CD4-positive, alpha-beta T cell treated with Interleukin-15 for 4 hours (primary cell): ENCODE results near the gene ENAH.

ENCODE experiments used
- DNase-seq: peaks from one replicate; pipeline ENCODE4 v3.0.0-alpha.2; 2020; ENCODE audit warnings: low spot score

ENAH gene

DNA sequence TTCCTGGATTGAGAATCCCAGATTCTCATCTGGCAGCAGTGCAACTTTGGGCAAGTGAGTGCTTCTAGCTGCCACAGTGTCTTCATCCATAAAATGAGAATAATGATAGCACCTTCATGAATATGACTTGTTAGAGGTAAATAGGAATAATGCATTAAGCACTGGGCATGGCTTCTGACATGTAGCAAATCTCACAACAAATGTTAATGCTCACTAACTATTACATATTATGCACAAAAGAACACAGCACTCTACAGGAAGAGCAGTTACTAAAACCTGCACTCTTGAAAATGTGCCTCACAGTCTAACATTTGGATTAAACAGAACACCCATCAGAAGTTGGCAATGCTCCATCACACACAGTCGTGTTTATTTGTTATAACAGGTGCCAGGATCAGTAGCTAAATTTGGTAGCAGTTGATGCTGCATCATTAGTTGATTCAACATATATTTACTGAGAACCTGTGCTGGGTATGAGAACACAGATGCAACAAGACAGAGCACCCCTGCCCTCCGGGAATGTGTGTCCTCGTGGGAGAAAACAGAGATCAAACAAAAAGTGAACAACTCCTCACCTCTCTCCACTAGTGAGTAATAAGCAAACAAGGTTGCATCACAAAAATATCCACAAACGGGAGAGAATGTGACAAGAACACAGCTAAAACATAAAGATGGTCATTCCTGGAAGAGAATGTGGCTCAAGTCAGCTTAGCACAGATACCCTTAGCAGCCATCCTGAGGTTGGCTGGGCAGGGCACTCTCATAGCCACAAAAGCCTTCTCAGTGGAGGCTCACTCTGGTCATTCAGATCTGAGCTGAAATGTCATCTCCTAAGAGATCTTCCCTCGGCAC lies 198.9 kb downstream of the ENAH start:
- no peak for DNase-seq

GRCh38 chr1:225451840-225452515 lies 200.9 kb downstream of the ENAH start:
- DNase-seq, result no peak

GRCh38 chr1:225451340-225451739 lies 201.6 kb downstream of the ENAH start:
- DNase-seq, result no peak

- DNase-seq, result no peak
Observed at GRCh38 chr1:225450491-225451191, 202.3 kb downstream of the ENAH start.

DNA sequence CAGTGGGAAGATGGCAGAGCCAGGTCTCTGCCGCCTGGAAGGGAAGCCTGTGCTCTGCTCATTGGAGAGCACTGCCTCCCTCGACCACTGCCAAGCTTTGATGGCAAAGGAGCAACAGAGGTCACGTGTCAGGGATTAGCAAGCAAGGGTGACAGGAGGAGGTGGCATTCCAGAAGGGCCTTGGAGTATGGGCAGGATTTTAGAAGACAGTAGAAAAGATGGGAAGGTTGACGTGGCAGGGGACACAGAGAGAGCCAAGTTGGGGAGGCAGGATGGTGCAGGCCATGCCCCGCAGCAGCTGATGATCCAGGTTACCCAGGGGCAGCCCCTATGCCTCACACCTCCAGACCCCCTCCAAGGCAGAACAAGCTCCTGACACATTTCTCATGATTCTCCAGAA lies 203.1 kb downstream of the ENAH start:
- no peak for DNase-seq

GRCh38 chr1:225449261-225449660 lies 203.7 kb downstream of the ENAH start:
- DNase-seq, result no peak

- no peak for DNase-seq
Observed at GRCh38 chr1:225448146-225448805, 204.6 kb downstream of the ENAH start.

GRCh38 chr1:225447650-225448089 lies 205.3 kb downstream of the ENAH start:
- DNase-seq, result no peak

GRCh38 chr1:225446981-225447615 lies 205.8 kb downstream of the ENAH start:
- DNase-seq, result no peak

DNA sequence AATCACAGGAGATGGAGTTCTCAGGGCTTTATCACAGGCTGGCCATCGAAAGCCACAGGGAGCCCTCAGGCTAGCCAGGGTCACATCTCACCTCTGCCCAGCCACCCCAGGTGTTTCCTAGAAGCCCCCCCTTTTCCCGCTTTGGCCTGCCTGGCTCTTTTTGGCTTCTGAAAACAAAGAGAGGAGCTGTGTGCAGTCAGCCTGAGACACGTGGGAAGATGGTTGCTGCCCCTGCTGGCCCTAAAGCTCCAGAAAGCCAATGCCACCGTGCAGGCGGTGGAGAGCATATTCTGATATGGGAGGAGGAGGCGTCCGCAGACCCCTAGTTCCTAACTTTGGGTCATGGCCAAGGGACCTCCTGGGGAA lies 206.3 kb downstream of the ENAH start:
- no peak for DNase-seq

DNA sequence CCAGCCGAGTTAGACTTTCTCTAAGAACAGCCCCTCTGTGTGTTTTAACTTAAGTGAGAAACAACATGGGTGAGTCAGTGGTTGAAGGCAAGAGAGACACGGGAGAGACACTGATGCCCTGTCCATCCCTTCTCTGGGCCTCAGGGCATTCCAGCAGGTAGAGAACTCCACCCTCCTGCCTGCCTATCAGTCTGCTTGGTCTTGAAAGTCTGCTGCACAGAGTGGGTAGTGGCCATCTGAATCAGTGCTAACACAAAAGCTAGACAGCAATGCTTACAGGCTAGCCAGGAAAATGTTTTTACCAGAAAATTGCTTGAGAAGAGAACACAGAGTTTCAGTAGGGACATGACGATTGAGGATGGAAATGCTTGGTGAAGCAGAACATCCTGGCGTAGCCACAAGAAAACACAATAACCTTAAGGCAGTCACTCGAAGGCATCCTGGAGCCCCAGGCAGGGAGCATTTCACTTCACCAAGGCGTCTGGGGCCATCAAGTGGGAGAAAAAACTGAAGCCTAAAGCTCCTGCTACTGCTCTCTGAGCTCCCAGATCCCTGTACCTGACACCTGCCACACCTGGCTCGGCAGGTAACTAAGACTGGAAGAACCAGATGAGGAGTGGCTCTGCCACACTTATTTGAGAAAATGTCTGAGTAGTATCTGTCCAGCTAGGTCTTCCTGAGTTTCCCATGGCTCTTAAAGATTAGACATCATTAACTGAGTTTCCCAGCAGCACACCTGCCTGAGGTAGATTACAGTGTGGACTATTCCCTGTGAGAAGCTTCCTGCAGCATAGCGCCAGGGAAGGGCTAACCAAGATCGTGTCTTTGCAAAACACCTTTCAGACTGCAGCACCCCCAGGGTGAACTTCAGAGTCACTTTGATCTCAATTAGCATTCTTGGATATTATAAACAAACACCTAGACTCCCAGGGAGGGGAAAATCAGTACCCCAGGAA lies 207.0 kb downstream of the ENAH start:
- no peak for DNase-seq

DNA sequence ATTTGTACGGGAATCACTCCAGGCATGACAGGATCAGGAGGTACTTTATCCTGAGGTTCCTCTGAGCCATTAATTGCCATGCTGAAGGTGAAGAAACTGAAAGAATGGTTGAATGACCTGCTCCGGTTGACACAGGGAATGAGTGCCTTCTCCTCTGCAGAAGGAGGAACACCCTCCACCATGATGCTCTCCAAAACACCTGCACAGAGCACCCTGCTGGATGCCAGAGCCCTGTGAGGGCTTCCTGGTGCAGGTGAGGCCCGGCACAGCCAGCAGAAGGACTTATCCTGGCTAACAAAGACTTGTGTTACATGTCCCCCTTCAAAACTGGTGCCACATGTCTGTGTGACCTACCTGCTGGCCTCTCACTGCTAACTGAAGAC lies 210.8 kb downstream of the ENAH start:
- DNase-seq, result no peak

- DNase-seq, result no peak
Observed at GRCh38 chr1:225441314-225442122, 211.4 kb downstream of the ENAH start.

DNA sequence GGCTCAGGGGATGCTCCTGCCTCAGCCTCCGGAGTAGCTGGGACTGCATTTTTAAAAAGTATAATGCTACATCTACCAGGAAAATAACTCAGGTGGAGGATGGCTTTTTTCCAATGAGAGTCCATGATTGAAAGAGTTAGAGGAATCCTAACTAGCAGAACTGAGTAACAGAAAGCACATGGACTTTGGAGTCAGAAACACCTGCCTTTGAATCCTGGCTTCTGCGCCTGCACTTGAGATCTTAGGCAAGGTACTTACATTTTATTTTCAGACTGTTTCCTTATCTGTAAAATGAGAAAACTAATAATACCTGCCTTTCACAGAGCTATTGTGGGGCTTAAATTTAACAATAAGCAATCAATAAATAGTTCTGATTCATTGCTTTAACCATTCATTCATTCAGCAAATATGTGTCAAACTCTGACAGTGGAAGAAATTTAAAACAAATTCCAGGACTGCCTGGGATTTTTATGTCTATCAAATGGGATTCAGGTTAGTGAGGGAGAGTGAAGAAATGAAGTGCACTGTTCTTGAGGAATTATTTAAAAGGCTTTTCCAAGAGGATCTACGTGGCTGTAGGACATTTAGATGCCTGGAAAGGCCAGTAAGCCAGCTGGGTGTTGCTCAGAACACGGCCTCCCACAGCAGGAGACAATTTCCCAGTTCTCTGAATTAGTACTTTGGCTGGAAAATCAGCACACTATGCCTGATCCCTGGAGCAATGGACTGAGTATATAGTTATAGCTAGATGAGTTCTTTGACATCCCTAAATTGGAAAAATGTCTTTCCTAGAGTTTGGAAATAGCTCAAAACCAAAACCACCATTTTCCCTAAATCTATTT lies 212.3 kb downstream of the ENAH start:
- no peak for DNase-seq

- DNase-seq, result no peak
Observed at GRCh38 chr1:225437710-225438437, 215.0 kb downstream of the ENAH start.
